Muscle of leg (tissue), 11 donors: ENCODE measurements around the gene AMFR. TPM values are rescaled to one million over a fixed set of nuclear protein-coding genes. Genes with fewer than 3 reads are reported as not detected.

Experiments
- DNase-seq: peaks from one replicate; pipeline ENCODE4 v3.0.0; 2013
- H3K27ac ChIP-seq: one replicate; pipeline ENCODE4 v1.5.1; 2013; ENCODE audit warnings: mild to moderate bottlenecking, low read length, control low read depth
- H3K27me3 ChIP-seq: one replicate; pipeline ENCODE4 v1.6.1; 2013; ENCODE audit warnings: low read length; ENCODE audit not compliant: control insufficient read depth, insufficient read depth
- H3K36me3 ChIP-seq: one replicate; pipeline ENCODE4 v1.6.1; 2013; ENCODE audit warnings: low read length; ENCODE audit not compliant: control insufficient read depth, insufficient read depth
- H3K4me1 ChIP-seq: one replicate; pipeline ENCODE4 v1.6.1; 2013; ENCODE audit warnings: low read length; ENCODE audit not compliant: control insufficient read depth, insufficient read depth
- H3K4me3 ChIP-seq: one replicate; pipeline ENCODE4 v1.5.1; 2013; ENCODE audit warnings: low read length, control low read depth
- H3K9me3 ChIP-seq: replicated peaks from 2 replicates; pipeline ENCODE4 v1.6.1; 2013; ENCODE audit warnings: low read depth, low read length; ENCODE audit not compliant: control insufficient read depth
- WGBS: methylation state at CpG from one replicate; pipeline ENCODE4 v1.1.5; 2013; ENCODE audit warnings: missing lambda C conversion rate; ENCODE audit not compliant: insufficient coverage; 5-methylcytosine and 5-hydroxymethylcytosine counted together
- polyA plus RNA-seq, 8 donors: library from polyadenylated mRNA; unstranded; fragments of 120-200 nt; gene quantifications; one replicate each; pipeline versions ENCODE4 v1.2.1 to v1.2.3, GENCODE V29; 2013; ENCODE audit warnings: inconsistent platforms in 1 of 8, low replicate concordance in 1 of 8; ENCODE audit not compliant: insufficient read length in 8 of 8, insufficient read depth in 1 of 8
- total RNA-seq: library from RNA; stranded (reverse); fragments of 120-200 nt; gene quantifications from one replicate; pipeline ENCODE4 v1.2.4, GENCODE V29; 2013

AMFR gene
- total and polyA plus RNA-seq, 9 donors = 36.6 to 70.4 (median 49.1) TPM

GRCh38 chr16:56367764-56368163 is 57.6 kb downstream of the AMFR start:
- Histone ChIP-seq H3K4me3 (no peak overlapping the region), H3K36me3 (peaks cover 58% of the 10 kb centered on the region), H3K4me1 (no peaks in the 10 kb centered on the region), H3K27me3 (no peaks in the 10 kb centered on the region), H3K27ac (no peak overlapping the region), H3K9me3 (no peaks in the 10 kb centered on the region)
- 86% methylated on average over 5 of the region's 6 CpGs for WGBS
- DNase-seq = no peak

DNA sequence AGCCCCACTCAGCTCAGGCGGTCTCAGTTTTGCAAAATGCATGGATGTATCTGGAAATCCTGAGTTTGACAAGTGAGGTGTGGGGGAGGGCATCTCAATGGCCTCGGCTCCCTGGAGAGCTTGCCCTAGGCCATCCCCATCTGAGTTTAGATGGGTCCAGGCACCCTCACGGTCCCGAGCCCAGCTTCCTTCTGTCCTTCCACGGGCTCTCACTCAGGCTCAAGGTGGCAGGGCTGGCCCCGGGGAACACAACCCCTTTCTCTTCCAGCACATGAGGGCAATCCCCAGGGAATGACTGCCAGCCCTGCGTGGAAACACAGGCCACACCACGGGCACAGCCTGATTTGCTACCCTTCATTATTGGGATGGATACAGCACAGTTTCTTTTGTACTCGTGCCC is 58.4 kb downstream of the AMFR start:
- Histone ChIP-seq H3K4me1 (no peaks in the 10 kb centered on the region), H3K27me3 (no peaks in the 10 kb centered on the region), H3K36me3 (peaks cover 66% of the 10 kb centered on the region), H3K4me3 (no peak overlapping the region), H3K27ac (no peak overlapping the region), H3K9me3 (no peaks in the 10 kb centered on the region)
- WGBS = 95% methylated on average over 8 of the region's 9 CpGs
- no peak for DNase-seq

- Histone ChIP-seq H3K9me3 (no peaks in the 10 kb centered on the region), H3K27ac (no peak overlapping the region), H3K27me3 (no peaks in the 10 kb centered on the region), H3K4me1 (no peaks in the 10 kb centered on the region), H3K4me3 (no peak overlapping the region), H3K36me3 (peaks cover 70% of the 10 kb centered on the region)
- WGBS = 100% methylated on average over 4 of the region's 7 CpGs
- DNase-seq = no peak
Observed at GRCh38 chr16:56365552-56365951, 59.8 kb downstream of the AMFR start.

GRCh38 chr16:56364865-56365264 is 60.5 kb downstream of the AMFR start:
- H3K27me3 ChIP-seq = no peaks in the 10 kb centered on the region
- no peaks in the 10 kb centered on the region for H3K9me3 ChIP-seq
- 97% methylated on average over 8 of the region's 8 CpGs for WGBS
- no peaks in the 10 kb centered on the region for H3K4me1 ChIP-seq
- H3K4me3 ChIP-seq = no peak overlapping the region
- H3K36me3 ChIP-seq = peaks cover 72% of the 10 kb centered on the region
- no peak overlapping the region for H3K27ac ChIP-seq
- DNase-seq = no peak

DNA sequence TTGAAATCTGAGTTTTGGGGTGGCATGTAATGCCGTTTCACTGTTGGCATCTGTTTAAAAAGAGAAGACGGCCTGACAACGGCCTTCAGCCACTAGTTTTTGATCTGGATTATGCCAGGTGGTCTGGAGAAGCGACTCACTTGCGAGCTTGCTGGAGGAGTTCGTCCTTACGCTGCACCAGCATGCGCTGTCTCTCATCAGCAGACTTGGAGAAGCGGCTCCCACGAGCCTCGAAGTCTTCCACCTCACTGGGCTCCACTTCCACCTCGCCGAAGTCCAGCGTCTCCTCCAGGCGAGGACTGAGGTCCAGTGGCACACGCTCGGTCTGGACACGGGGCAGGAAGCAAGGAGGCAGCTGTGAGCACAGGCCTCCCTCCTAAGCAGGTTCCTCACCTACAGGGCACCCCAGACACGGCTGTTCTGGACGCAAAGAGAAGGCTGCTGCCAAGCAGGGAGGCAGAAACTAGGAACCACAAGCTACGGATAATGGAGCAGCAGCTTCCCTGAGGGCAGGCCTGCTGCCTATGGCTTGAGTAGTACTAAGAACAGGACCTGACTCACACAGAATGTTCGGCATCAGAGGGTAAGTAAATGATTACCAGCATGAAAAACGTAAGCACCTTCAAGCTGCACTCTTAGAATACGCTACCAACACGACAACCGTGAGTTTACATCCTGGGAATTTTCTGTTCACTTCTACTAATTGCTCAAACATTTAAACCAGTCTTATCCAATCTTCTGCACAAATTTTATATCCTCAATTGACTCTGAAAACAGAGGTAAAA is 61.4 kb downstream of the AMFR start:
- peaks cover 67% of the 10 kb centered on the region for H3K36me3 ChIP-seq
- no peak for DNase-seq
- WGBS = 92% methylated on average over 23 of the region's 26 CpGs

GRCh38 chr16:56363181-56363716 is 62.1 kb downstream of the AMFR start:
- no peaks in the 10 kb centered on the region for H3K9me3 ChIP-seq
- H3K4me3 ChIP-seq = no peak overlapping the region
- no peak overlapping the region for H3K27ac ChIP-seq
- no peaks in the 10 kb centered on the region for H3K4me1 ChIP-seq
- WGBS = 83% methylated on average over 3 of the region's 6 CpGs
- H3K36me3 ChIP-seq = peaks cover 61% of the 10 kb centered on the region
- H3K27me3 ChIP-seq = no peaks in the 10 kb centered on the region
- DNase-seq = no peak

More for the DNA sequence above, 61.4 kb downstream of the AMFR start:
- Histone ChIP-seq H3K9me3 (no peaks in the 10 kb centered on the region), H3K27ac (no peak overlapping the region), H3K27me3 (no peaks in the 10 kb centered on the region), H3K4me1 (no peaks in the 10 kb centered on the region), H3K4me3 (no peak overlapping the region)

DNA sequence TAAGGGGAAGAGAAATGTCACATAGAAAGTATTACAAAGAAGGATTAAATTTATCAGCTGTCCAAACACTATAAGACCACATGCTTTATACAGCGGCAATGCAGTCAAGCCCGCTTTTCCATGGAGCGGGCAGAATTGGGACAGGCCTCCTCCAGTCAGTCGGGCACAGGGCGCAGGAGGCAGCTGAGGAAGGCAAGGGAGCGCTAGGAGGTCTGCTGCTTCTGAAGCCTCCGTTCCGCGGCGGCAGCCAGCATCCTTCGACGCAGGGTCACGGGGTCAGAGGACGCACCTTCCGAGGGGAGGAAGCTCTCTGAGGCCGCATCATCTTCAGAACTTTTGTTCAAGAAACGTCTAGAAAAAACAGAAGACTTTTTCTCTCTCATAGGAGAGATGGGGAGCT is 62.6 kb downstream of the AMFR start:
- no peak overlapping the region for H3K27ac ChIP-seq
- no peaks in the 10 kb centered on the region for H3K9me3 ChIP-seq

GRCh38 chr16:56362057-56362655 is 63.2 kb downstream of the AMFR start:
- 74% methylated on average over 10 of the region's 15 CpGs for WGBS
- DNase-seq = no peak
- H3K9me3 ChIP-seq = no peaks in the 10 kb centered on the region
- no peaks in the 10 kb centered on the region for H3K4me1 ChIP-seq
- H3K4me3 ChIP-seq = no peak overlapping the region
- no peaks in the 10 kb centered on the region for H3K27me3 ChIP-seq
- H3K27ac ChIP-seq = no peak overlapping the region
- H3K36me3 ChIP-seq = peaks cover 51% of the 10 kb centered on the region

More for the DNA sequence above, 62.6 kb downstream of the AMFR start:
- H3K27me3 ChIP-seq = no peaks in the 10 kb centered on the region
- H3K4me3 ChIP-seq = no peak overlapping the region
- H3K4me1 ChIP-seq = no peaks in the 10 kb centered on the region
- peaks cover 56% of the 10 kb centered on the region for H3K36me3 ChIP-seq
- WGBS = 99% methylated on average over 12 of the region's 17 CpGs
- no peak for DNase-seq

GRCh38 chr16:56360117-56361008 is 65.0 kb downstream of the AMFR start:
- WGBS = 88% methylated on average over 11 of the region's 15 CpGs
- no peak for DNase-seq

More at GRCh38 chr16:56360117-56361008, 65.0 kb downstream of the AMFR start:
- Histone ChIP-seq H3K4me1 (peaks cover 4% of the 10 kb centered on the region), H3K36me3 (peaks cover 39% of the 10 kb centered on the region), H3K27me3 (no peaks in the 10 kb centered on the region), H3K4me3 (no peak overlapping the region), H3K9me3 (no peaks in the 10 kb centered on the region), H3K27ac (no peak overlapping the region)
